Measurements from ENCODE around the gene NKG7. TPM values are rescaled to one million over a fixed set of nuclear protein-coding genes. Genes with fewer than 3 reads are reported as not detected.

The NKG7 gene
- total RNA-seq, 1 experiment from 2014 or later = not detected

GRCh38 chr19:51415187-51415586 is 42.7 kb upstream of the NKG7 start:
- ChIA-PET CTCF (no interaction called here), POLR2A (ENCODE audit: low non-redundant PET) (no interaction called here)
- BruUV-seq (replicated peaks) = no TSS peak
- no peaks in the 10 kb centered on the region for H3K4me1 ChIP-seq (ENCODE audit: insufficient read depth, low read length, poor library complexity, severe bottlenecking)
- no peaks in the 10 kb centered on the region for H3K36me3 ChIP-seq (ENCODE audit: insufficient read depth, low read length, poor library complexity, severe bottlenecking)
- no peak for DNase-seq (ENCODE audit: low spot score)
- H3K27ac ChIP-seq (ENCODE audit: low read depth, low read length, poor library complexity, severe bottlenecking) = no peak overlapping the region
- TF ChIP-seq EZH2 (IDR thresholded peaks at IDR 0.05; ENCODE audit: borderline replicate concordance, low read depth, low read length, poor library complexity, severe bottlenecking) (no peak), CTCF (conservative IDR thresholded peaks at IDR 0.05; ENCODE audit: low read depth, low read length) (no peak)
- intact Hi-C loops (cut with micrococcal nuclease; ENCODE audit: unreplicated experiment) = no loop called here
- H3K9me3 ChIP-seq (ENCODE audit: low read depth, low read length, poor library complexity, severe bottlenecking) = no peaks in the 10 kb centered on the region
- peaks cover 10% of the 10 kb centered on the region for H3K27me3 ChIP-seq (replicated peaks; ENCODE audit: insufficient read depth, low read depth, low read length, poor library complexity)
- H3K4me3 ChIP-seq (ENCODE audit: low read depth, low read length, poor library complexity, severe bottlenecking) = no peak overlapping the region

DNA sequence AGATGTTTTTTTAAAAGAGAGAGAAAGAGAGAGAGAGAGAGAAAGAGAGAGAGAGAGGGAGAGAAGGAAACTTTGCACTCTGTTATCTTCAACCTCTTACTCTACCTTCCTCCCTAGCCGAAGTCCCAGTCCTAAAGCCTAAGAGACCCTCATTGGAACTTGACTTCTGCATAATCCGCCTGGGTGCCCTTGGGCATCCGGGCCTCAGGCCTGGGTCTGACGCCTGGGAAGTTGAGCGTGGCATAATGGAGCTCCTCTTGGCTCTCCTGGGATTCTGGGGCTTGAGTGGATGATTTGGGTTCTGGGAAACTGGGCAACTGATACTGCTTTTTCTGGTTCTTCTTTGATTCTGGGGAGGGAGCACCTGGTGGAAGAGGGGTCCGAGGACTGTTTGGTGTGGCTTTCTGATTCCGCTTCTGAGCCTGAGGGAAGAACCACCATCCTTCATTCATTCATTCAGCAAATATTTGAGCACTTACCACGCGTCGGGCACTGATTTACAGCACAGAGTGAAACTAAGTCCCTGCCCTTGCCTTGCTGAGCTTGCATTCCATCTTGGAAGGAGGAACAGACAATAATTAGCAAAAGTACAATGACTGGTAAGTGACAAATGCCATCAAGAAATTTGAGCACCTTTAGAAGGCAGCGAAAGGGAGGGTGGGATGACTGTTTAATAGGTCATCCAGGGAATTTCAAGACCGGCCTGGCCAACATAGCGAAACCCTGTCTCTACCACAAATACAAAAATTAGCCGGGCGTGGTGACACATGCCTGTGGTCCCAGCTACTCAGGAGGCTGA is 38.7 kb upstream of the NKG7 start:
- no peaks in the 10 kb centered on the region for H3K4me1 ChIP-seq (ENCODE audit: insufficient read depth, low read length, poor library complexity, severe bottlenecking)
- intact Hi-C loops (cut with micrococcal nuclease; ENCODE audit: unreplicated experiment) = no loop called here
- CTCF ChIA-PET = no interaction called here

DNA sequence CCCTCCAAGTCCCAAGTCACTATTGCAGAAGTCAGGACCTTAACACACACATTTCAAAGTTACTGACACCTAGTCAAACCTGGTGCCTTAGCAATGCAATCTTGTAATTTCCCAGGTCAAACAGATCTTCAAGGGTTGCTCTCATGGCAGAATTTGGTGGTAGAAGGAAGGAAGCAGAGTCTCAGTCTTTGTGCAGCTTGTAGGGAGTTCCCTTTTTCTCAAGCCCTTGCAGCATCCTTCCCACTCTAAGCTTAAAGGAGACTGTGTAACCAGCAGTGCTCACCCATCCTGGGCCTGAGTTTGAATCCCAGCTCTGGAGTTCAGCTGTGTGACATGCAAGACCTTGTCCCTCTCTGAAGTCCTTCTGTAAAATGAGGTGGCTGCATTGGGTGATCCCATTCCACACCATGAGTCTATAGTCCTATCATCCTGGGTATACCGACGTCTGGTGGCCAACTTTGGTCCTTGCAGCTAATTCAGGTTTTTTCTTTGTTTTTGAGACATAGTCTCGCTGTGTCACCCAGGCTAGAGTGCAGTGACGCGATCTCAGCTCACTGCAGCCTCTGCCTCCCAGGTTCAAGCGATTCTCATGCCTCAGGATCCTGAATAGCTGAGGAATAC is 35.2 kb upstream of the NKG7 start:
- Histone ChIP-seq H3K4me1 (ENCODE audit: insufficient read depth, low read length, poor library complexity, severe bottlenecking) (no peaks in the 10 kb centered on the region), H3K36me3 (ENCODE audit: insufficient read depth, low read length, poor library complexity, severe bottlenecking) (no peaks in the 10 kb centered on the region), H3K27me3 (replicated peaks; ENCODE audit: insufficient read depth, low read depth, low read length, poor library complexity) (no peaks in the 10 kb centered on the region), H3K4me3 (ENCODE audit: low read depth, low read length, poor library complexity, severe bottlenecking) (no peak overlapping the region), H3K27ac (ENCODE audit: low read depth, low read length, poor library complexity, severe bottlenecking) (no peak overlapping the region), H3K9me3 (ENCODE audit: low read depth, low read length, poor library complexity, severe bottlenecking) (no peaks in the 10 kb centered on the region)
- intact Hi-C loops (cut with micrococcal nuclease; ENCODE audit: unreplicated experiment) = no loop called here
- TF ChIP-seq EZH2 (IDR thresholded peaks at IDR 0.05; ENCODE audit: borderline replicate concordance, low read depth, low read length, poor library complexity, severe bottlenecking) = no peak
- TF ChIP-seq CTCF (conservative IDR thresholded peaks at IDR 0.05; ENCODE audit: low read depth, low read length) = peak; percentile 46
- DNase-seq (ENCODE audit: low spot score) = no peak
- CTCF ChIA-PET = interaction anchor here (0.8 kb wide), 1 partner anchor 14 kb away, joined by 3 read pairs; no protein-coding TSS in a partner anchor
- POLR2A ChIA-PET (ENCODE audit: low non-redundant PET) = no interaction called here
- no TSS peak for BruUV-seq (replicated peaks)

More for the DNA sequence above, 38.7 kb upstream of the NKG7 start:
- POLR2A ChIA-PET (ENCODE audit: low non-redundant PET) = no interaction called here
- Histone ChIP-seq H3K9me3 (ENCODE audit: low read depth, low read length, poor library complexity, severe bottlenecking) (no peaks in the 10 kb centered on the region), H3K36me3 (ENCODE audit: insufficient read depth, low read length, poor library complexity, severe bottlenecking) (no peaks in the 10 kb centered on the region), H3K27ac (ENCODE audit: low read depth, low read length, poor library complexity, severe bottlenecking) (no peak overlapping the region), H3K27me3 (replicated peaks; ENCODE audit: insufficient read depth, low read depth, low read length, poor library complexity) (no peaks in the 10 kb centered on the region), H3K4me3 (ENCODE audit: low read depth, low read length, poor library complexity, severe bottlenecking) (no peak overlapping the region)
- no peak for TF ChIP-seq CTCF (conservative IDR thresholded peaks at IDR 0.05; ENCODE audit: low read depth, low read length)
- TF ChIP-seq EZH2 (IDR thresholded peaks at IDR 0.05; ENCODE audit: borderline replicate concordance, low read depth, low read length, poor library complexity, severe bottlenecking) = no peak
- no TSS peak for BruUV-seq (replicated peaks)
- no peak for DNase-seq (ENCODE audit: low spot score)

Measured in A673 (cell line).